ENCODE data around the gene P3H2.

The P3H2 gene

DNA sequence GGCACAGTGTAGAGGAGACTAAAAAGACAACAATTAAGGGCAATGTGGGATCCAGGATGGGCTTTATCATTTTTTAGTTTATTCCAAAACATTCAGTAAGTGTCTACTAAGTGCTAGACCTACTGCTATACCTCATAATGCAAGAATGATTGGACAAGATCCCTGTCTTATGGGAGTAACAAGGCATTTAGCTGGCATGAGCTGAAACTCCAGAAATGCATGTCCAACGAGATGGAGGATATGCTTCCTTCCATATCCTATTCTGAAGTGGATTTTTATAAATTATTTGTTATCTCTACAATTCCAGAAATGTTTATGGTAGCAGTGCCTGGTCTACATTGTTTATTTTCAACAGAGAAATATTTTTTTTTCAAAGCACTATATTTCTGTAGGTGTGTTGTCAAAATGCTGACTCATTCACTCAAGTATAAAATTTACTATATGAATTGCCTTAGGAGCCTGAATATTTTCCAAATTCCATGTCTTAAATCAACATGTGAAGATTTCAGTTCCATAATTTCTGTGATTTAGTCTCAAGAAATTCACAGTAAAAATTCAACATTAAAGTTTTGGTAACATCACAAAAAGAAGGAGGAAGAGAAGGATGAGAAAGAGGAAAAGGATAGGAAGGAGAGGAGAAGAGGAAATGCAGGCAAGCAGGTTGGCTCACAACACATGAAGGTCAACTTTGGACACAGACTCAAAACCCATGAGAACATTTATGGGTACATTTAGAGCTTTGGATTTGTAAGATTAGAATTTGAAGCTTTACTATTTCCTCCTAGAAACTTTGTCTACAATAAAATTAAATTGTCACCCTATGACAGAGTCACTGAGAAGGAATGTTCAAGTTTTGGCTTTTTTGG lies 88.6 kb downstream of the P3H2 start:
- no peak overlapping the region for H3K4me3 Mint-ChIP-seq
- DNase-seq: no peak
- no peaks in the 10 kb centered on the region for H3K4me1 Mint-ChIP-seq
- no peak overlapping the region for H3K27ac Mint-ChIP-seq
- ATAC-seq: no peak
- no peaks in the 10 kb centered on the region for H3K9me3 Mint-ChIP-seq
- peaks cover 24% of the 10 kb centered on the region for H3K27me3 Mint-ChIP-seq

DNA sequence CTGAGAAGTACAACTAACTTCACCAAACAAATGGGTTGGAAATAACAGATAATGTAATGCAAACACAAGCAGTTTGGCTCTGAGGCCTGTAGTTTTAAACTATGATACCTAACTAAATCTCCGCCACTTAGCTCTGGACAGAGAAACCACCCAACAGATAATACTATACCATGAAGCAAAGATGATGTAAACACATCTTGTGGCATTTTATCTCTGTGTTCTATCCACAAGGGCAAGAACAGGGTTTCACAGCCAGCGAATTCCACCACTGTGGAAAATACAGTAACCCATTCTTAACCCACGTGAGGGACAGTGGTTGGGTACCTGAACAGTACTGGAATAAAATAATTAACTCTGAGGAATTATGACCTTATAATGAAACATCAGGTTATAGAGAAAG lies 93.6 kb downstream of the P3H2 start:
- Mint-ChIP-seq H3K9me3 (no peaks in the 10 kb centered on the region), H3K4me1 (no peaks in the 10 kb centered on the region), H3K27ac (no peak overlapping the region), H3K27me3 (peaks cover 13% of the 10 kb centered on the region), H3K4me3 (no peak overlapping the region)
- no peak for ATAC-seq
- DNase-seq: no peak

DNA sequence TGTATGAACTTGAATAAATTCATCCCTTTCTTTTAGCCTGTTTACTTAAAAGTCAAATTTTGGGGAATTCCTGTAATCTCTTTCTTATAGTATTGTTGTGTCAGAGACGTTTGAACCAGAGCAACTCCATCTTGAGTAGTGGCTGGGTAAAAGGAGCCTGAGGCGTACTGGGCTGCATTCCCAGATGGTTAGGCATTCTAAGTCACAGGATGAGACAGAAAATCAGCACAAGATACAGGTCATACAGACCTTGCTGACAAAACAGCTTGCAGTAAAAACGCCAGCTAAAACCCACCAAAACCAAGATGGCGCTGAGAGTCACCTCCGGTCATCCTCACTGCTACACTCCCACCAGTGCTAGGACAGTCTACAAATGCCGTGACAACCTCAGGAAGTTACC lies 94.5 kb downstream of the P3H2 start:
- ATAC-seq (no peak), DNase-seq (no peak)
- Mint-ChIP-seq H3K27ac (no peak overlapping the region), H3K27me3 (peaks cover 10% of the 10 kb centered on the region), H3K4me1 (no peaks in the 10 kb centered on the region), H3K9me3 (no peaks in the 10 kb centered on the region), H3K4me3 (no peak overlapping the region)

DNA sequence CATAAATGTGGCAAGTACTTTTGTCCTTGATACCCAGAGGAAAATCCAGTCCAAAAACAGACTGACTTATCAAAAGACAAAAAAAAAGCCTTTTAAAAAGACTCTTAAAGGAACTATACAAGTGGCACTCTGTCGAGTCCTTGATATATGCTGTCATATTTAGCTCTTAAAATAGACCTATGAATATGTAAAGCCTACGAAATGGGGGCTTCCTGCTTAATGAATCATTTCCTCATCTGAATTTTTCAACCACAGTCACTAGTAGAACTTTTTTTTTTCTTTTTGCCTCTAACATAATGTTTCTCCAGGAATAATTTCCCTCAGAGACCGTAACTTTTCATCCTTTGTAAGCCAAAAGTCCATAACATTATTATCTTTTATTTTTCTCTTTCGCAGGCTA lies 95.8 kb downstream of the P3H2 start:
- DNase-seq: no peak

DNA sequence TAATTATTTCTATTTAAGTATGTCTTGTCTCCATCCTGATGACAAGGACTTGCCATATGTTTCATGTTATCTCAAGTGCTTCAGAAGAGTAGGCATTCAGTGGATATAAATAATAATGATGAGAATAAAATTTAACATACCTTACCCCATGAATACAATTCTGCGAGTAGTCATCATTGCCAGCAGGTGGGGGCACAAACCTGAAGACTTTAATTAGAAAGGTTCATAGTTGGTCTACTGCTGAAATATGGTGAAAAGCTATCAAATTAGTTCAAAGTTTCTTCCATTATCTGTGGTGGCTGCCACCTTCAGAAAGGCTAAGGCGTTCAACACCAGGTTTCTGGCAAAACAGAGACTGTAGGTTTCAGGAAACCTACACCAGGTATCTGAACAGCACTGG lies 100.9 kb downstream of the P3H2 start:
- H3K27ac Mint-ChIP-seq: no peak overlapping the region
- no peak overlapping the region for H3K4me3 Mint-ChIP-seq
- no peaks in the 10 kb centered on the region for H3K9me3 Mint-ChIP-seq
- DNase-seq (no peak), ATAC-seq (no peak)
- H3K27me3 Mint-ChIP-seq: peaks cover 18% of the 10 kb centered on the region
- H3K4me1 Mint-ChIP-seq: no peaks in the 10 kb centered on the region

More for the DNA sequence above, 95.8 kb downstream of the P3H2 start:
- Mint-ChIP-seq H3K27me3 (peaks cover 10% of the 10 kb centered on the region), H3K27ac (no peak overlapping the region), H3K4me3 (no peak overlapping the region), H3K9me3 (no peaks in the 10 kb centered on the region), H3K4me1 (no peaks in the 10 kb centered on the region)
- peak; percentile 53 for ATAC-seq

DNA sequence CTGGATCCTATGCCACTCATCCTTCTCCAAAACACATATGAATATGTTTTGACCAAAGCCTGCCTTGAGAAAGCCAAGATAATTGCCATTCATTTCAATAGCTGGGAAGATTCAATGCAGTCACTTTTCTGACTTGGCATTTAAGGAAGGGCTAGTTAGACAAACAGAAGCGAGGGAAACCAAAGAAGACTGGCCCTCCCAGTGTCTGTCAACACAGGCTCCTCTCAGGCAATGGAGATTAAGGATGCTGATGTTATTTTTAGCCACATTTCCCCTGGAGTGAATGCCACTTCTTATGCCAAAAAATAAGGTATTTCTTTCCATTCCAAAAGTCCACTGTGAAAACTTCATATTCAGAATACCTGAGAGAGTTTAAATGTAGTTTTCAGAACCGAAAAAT lies 101.7 kb downstream of the P3H2 start:
- no peak for DNase-seq
- Mint-ChIP-seq H3K27me3 (peaks cover 18% of the 10 kb centered on the region), H3K4me3 (no peak overlapping the region), H3K9me3 (no peaks in the 10 kb centered on the region), H3K27ac (no peak overlapping the region), H3K4me1 (no peaks in the 10 kb centered on the region)
- no peak for ATAC-seq

DNA sequence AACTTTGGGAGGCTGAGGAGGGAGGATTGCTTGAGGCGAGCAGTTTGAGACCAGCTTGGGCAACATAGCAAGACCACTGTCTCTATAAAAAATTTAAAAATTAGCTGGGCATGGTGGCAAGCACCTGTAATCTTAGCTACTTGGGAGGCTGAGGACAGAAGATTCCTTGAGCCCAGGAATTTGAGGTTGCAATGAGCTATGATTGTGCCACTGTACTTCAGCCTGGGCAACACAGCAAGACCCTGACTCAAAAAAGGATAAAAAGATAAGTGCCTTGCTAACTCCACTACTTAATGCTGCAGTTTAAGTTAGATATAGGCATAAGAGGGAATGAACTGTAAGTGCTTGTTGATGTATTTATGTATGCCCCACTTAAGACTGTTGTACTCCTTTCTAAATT lies 102.2 kb downstream of the P3H2 start:
- no peak for ATAC-seq
- no peak for DNase-seq
- Mint-ChIP-seq H3K27ac (no peak overlapping the region), H3K27me3 (peaks cover 16% of the 10 kb centered on the region), H3K4me3 (no peak overlapping the region), H3K4me1 (no peaks in the 10 kb centered on the region), H3K9me3 (no peaks in the 10 kb centered on the region)

DNA sequence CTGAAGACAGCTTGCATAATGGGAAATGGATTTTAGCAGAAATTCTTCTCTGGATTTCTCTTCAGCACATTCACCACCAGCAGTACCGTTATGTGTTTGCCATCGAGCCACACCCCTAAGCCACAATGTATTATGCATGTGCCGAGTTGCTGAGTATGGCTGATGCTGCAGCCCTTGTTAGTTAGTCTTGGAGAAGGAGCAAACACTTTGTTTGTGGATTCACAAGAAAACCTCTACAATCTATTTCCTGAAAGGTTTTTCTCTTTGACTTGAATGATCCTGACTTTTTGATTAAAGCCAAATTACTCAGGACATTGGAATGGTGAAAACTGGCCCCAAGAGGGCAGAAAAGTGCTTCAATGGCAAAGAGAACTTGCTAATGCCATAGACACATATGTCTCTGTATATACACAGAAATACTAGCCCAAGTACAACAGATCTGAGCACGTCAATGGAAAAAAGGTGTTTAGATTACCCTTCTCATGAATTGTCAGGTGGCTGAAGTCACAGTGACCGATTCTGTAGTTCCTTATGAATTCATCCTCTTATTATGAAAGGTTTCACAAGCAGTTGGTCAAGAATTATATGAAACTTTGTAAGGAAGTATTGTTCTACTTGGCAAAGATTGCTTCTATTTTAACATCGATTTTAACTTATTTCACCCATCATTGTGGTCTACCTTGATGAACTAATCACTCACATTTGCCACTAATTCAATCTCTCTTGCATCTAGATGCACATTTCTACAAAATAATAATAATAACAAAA lies 103.0 kb downstream of the P3H2 start:
- ATAC-seq (no peak), DNase-seq (no peak)
- Mint-ChIP-seq H3K4me3 (no peak overlapping the region), H3K27me3 (peaks cover 9% of the 10 kb centered on the region), H3K27ac (no peak overlapping the region), H3K9me3 (no peaks in the 10 kb centered on the region), H3K4me1 (no peaks in the 10 kb centered on the region)

DNA sequence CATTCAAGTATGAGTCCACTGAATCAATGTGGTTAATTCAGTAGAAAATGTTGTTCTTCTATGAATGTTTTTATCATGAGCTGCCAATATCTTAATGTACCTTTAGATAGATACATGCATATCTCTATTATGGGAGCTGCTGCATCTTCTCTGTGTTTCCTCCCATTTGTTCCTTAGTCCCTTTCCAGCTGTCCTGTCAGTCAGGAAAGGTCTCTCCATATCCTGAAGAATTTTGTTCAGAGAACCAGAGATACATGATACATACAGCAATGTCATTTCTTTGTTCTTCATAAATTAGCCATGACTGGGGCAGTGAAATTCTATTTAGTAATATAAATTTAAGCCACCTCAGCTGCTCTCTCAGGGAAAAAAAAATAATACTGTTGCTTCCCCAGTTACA lies 103.7 kb downstream of the P3H2 start:
- Mint-ChIP-seq H3K4me3 (no peak overlapping the region), H3K27me3 (peaks cover 7% of the 10 kb centered on the region), H3K9me3 (no peaks in the 10 kb centered on the region), H3K27ac (no peak overlapping the region), H3K4me1 (no peaks in the 10 kb centered on the region)
- ATAC-seq (no peak), DNase-seq (no peak)

DNA sequence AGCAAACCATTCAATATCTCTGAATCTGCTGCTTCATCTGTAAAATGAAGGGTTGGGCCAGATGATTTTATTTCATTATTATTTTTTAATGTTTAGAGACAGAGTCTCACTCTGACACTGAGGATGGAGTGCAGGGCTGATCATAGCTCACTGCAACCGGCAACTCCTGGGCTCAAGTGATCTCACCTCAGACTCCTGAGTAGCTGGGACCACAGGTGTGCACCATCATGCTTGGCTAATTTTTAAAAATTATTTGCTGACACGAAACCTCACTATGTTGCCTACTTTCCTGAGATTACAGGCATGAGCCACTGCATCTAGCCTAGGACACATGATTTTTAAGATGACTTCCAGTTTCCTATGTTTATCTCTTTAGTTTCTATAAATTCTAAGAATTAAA lies 105.8 kb downstream of the P3H2 start:
- Mint-ChIP-seq H3K4me1 (no peaks in the 10 kb centered on the region), H3K27me3 (peaks cover 23% of the 10 kb centered on the region), H3K9me3 (no peaks in the 10 kb centered on the region), H3K27ac (no peak overlapping the region), H3K4me3 (no peak overlapping the region)
- ATAC-seq (no peak), DNase-seq (no peak)

DNA sequence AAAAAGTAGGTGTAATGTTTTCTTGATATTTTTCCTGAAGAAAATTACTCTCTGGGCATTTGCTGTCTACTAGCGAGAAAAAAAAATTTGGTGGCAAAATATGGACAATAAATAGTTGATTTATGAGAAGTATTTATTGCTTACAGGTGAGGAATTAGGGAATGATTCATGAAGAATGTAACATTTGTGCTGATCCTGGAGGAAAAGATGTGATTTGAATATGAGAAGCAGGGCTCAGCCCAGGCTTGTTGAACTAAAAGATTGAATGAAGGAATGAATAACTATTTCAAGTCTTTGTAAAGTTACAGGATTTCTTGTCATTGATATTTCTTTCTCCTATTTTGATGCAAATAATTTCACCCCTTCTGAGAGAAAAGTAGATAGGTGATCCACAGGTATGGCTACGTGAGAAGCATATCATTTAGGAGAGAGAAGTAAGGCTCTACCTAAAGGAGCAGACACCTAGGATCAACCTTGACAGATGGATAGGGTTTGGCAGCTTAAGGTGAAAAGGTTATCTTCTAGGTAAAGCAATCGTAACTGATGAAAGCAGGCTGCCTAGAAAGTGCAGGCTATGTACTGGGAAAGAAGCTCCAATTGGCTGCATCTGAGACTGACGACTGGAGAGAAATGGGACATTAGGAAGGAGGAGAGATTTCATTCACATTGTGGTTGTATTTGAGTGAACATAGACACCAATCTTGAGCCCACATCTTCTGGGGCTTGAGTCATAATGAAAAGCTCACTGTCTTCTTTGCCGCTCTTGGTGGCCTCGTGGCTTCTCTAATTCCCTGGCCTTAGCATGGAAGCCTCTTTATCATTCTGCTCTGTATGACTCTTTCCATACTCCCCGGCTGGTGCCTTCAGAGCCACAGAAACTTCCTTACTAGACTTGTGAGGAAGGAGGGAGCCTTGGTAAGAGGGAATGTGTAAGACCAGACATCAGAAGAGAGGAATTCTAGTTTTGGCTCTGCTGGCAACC lies 106.5 kb downstream of the P3H2 start:
- ATAC-seq (no peak), DNase-seq (no peak)
- peaks cover 24% of the 10 kb centered on the region for H3K27me3 Mint-ChIP-seq
- no peaks in the 10 kb centered on the region for H3K4me1 Mint-ChIP-seq
- no peak overlapping the region for H3K4me3 Mint-ChIP-seq
- no peaks in the 10 kb centered on the region for H3K9me3 Mint-ChIP-seq
- no peak overlapping the region for H3K27ac Mint-ChIP-seq

DNA sequence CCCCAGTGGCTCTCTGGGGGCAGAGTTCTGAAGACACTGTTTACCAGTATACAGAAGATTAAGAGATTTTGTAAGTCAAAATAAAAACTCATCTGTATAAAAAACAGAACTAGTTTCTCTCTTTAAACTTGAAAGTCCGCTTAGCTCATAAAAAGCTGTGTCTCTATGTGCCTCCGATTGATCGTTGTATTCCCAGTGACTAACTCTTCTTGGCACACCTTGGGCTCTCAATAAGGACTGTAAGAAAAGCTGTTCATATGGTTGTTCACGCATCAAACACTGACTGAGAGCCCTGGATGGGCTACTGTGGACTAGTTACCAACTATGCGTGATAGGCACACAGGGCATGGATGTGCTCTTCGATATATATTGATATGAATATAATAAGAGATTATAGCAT lies 107.9 kb downstream of the P3H2 start:
- H3K27me3 Mint-ChIP-seq: peaks cover 24% of the 10 kb centered on the region
- H3K4me1 Mint-ChIP-seq: no peaks in the 10 kb centered on the region
- no peak overlapping the region for H3K27ac Mint-ChIP-seq
- DNase-seq: no peak
- ATAC-seq: no peak
- no peak overlapping the region for H3K4me3 Mint-ChIP-seq
- no peaks in the 10 kb centered on the region for H3K9me3 Mint-ChIP-seq

DNA sequence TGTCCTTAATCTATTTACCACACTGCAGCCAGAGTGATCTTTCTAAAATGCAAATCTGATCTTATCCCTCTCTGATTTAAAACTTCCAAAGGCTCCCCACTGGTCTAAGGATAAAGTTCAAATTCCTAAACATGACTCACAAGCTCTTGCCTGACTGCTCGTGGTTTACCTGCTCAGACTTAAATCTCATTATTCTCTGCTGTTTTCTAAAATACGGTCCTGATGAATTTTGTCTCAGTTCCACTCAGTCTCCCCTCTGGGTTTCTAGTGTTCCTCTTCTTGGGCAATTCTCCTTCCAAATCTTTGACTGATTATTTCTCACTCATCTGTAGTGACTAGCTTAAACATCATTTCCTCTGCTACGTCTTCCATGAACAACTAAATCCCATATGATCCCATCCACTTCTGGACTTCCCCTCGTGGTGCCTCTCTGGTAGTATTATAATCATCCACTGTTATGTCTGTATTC lies 108.3 kb downstream of the P3H2 start:
- no peaks in the 10 kb centered on the region for H3K9me3 Mint-ChIP-seq
- DNase-seq: no peak
- no peak overlapping the region for H3K27ac Mint-ChIP-seq
- H3K4me3 Mint-ChIP-seq: no peak overlapping the region
- peaks cover 24% of the 10 kb centered on the region for H3K27me3 Mint-ChIP-seq
- H3K4me1 Mint-ChIP-seq: no peaks in the 10 kb centered on the region
- ATAC-seq: no peak

DNA sequence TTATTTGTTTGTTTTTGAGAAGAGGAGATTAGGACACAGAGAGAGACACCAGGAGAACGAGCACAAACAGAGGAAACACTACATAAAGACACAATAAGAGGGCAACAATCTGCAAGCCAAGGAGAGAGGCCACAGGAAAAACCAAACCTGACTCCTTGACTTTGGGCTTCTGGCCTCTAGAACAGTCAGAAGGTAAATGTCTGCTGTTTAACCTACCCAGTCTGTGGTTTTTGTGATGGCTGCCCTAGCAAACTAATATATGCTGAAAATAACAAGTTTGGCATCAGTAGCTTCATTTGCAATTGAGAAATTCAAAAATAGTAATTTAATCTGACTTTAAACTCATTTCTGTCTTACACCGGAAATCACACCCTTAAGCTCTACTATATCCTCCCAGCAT lies 110.2 kb downstream of the P3H2 start:
- ATAC-seq (no peak), DNase-seq (no peak)
- Mint-ChIP-seq H3K27me3 (peaks cover 29% of the 10 kb centered on the region), H3K4me1 (no peaks in the 10 kb centered on the region), H3K4me3 (no peak overlapping the region), H3K9me3 (no peaks in the 10 kb centered on the region), H3K27ac (no peak overlapping the region)

DNA sequence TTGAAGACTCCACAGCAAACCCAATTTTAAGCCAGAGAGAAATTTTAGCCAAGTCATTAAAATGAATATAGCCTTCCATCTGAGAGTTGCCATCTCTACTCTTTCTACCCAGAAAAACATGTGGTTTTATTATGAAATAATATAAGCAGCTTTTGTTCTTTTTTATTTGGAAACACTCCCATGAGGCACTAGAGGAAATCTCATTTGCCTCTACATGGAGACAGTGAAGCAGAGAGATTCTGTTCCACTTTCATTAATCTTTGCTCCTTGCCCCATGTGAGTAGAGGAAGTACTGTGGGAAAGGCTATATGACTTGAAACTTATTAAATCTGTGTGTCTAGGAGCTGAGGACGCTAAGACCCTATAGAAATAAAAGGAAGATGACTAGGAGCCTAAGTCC lies 111.1 kb downstream of the P3H2 start:
- no peaks in the 10 kb centered on the region for H3K4me1 Mint-ChIP-seq
- H3K4me3 Mint-ChIP-seq: no peak overlapping the region
- no peak overlapping the region for H3K27ac Mint-ChIP-seq
- peaks cover 29% of the 10 kb centered on the region for H3K27me3 Mint-ChIP-seq
- H3K9me3 Mint-ChIP-seq: no peaks in the 10 kb centered on the region
- DNase-seq: no peak
- no peak for ATAC-seq
